ENCODE results near the gene HDHD3. TPM values are rescaled to one million over a fixed set of nuclear protein-coding genes. Genes with fewer than 3 reads are reported as not detected.
A peak's percentile ranks its signal among the peaks of the same experiment; 100 is the strongest.

HDHD3 gene
- total RNA-seq, 1 donor from 2014 or later = 10.7 TPM

DNA sequence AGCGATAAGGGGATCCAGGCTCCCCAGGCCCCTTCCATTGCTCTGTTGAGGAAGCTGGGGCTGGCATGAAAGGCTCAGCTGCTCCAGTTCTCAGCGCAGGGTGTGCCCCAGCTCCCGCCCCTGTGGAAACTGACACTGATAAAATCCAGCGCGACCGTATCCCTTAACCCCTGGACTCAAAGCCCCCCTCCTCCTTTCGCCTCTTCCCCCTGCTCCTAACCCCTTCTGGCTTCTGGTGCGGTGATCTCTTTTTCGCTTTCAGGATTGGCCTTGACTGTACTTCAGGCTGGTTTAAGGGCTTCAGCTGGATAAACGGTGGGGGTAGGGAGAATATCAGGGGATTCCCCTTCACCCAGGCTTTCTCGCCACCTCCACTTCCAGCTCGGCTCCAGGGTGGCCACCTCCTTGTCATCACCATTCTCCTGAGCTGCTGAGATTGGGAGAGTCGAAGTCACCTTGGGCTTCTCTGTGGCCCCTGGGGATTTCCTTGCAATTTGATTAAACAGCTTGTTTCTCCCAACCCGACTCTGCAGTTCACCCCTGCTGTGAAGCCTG, 26.6 kb downstream of the HDHD3 start:
- Mint-ChIP-seq H3K4me3 (ENCODE audit: unreplicated experiment) (peak overlapping the region; percentile 61), H3K27me3 (ENCODE audit: low read depth) (peaks cover 49% of the 10 kb centered on the region), H3K4me1 (ENCODE audit: low read depth) (peaks cover 6% of the 10 kb centered on the region), H3K36me3 (ENCODE audit: low read depth) (peaks cover 2% of the 10 kb centered on the region), H3K9me3 (ENCODE audit: low read depth) (no peaks in the 10 kb centered on the region), H3K27ac (ENCODE audit: unreplicated experiment) (no peak overlapping the region)
- TF ChIP-seq, protein P1, sequence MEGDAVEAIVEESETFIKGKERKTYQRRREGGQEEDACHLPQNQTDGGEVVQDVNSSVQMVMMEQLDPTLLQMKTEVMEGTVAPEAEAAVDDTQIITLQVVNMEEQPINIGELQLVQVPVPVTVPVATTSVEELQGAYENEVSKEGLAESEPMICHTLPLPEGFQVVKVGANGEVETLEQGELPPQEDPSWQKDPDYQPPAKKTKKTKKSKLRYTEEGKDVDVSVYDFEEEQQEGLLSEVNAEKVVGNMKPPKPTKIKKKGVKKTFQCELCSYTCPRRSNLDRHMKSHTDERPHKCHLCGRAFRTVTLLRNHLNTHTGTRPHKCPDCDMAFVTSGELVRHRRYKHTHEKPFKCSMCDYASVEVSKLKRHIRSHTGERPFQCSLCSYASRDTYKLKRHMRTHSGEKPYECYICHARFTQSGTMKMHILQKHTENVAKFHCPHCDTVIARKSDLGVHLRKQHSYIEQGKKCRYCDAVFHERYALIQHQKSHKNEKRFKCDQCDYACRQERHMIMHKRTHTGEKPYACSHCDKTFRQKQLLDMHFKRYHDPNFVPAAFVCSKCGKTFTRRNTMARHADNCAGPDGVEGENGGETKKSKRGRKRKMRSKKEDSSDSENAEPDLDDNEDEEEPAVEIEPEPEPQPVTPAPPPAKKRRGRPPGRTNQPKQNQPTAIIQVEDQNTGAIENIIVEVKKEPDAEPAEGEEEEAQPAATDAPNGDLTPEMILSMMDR (IDR thresholded peaks at IDR 0.05) = no peak
- DNase-seq (ENCODE audit: low spot score) = no peak

DNA sequence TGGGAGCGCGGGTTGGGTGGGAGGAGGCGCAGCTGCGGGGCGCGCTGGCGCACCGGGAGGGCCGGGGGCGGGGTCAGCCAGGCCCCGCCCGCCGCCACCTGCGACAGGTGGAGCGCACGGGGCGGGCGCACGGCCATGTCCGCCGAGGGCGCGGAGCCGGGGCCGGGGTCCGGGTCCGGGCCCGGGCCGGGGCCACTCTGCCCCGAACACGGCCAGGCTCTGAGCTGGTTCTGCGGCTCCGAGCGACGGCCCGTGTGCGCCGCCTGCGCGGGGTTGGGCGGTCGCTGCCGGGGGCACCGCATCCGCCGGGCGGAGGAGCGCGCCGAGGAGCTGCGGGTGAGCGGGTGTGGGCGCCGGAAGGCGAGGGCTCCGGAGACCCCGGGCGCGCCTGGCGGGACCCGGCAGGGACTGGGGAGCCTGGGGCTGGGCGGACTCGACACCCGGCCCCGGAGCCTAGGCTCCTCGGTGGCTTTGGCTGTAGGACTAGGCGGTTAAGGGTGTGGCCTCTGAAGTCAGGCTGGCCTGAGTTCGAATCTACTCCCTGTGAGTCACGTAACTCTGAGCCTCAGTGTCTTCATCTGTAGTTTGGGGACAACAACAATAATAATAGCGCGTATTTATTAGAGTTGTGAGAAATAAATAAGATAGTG, 27.2 kb downstream of the HDHD3 start, which contains the start of gene BSPRY:
TSS of gene BSPRY (plus strand) at position 97 of the 650 bp plus-strand sequence. CDS start at position 136, 39 bp downstream.
- Mint-ChIP-seq H3K27ac (ENCODE audit: unreplicated experiment) (no peak within 1 kb of the TSS), H3K36me3 (ENCODE audit: low read depth) (peaks cover 2% of the 10 kb centered on the region), H3K4me1 (ENCODE audit: low read depth) (peaks cover 10% of the 10 kb centered on the region), H3K9me3 (ENCODE audit: low read depth) (no peaks in the 10 kb centered on the region), H3K4me3 (ENCODE audit: unreplicated experiment) (peak within 1 kb of the TSS; percentile 61), H3K27me3 (ENCODE audit: low read depth) (peaks cover 45% of the 10 kb centered on the region)
- TF ChIP-seq, protein P1 (IDR thresholded peaks at IDR 0.05) = no peak
- DNase-seq (ENCODE audit: low spot score) = no peak

DNA sequence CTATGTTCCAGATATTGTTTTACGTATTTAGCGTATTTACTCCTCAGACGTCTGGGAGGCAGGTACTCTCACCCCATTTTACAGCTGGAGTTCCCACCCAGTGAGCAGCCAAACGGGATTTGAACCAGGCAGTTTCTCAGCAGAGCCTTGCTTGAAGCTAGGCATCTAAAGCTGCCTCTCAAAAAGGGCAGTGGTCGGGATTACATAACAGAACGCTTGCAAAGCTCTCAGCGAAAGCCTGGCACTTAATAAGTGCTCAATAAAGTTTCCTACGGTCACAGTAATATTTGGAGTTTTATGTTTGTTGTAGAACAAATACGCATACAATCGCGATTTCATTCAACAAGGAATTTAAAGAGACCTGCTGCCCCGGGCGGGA, 27.7 kb downstream of the HDHD3 start:
- peak overlapping the region; percentile 53 for H3K4me3 Mint-ChIP-seq (ENCODE audit: unreplicated experiment)
- H3K36me3 Mint-ChIP-seq (ENCODE audit: low read depth) = peaks cover 2% of the 10 kb centered on the region
- no peak for DNase-seq (ENCODE audit: low spot score)
- no peak overlapping the region for H3K27ac Mint-ChIP-seq (ENCODE audit: unreplicated experiment)
- peaks cover 10% of the 10 kb centered on the region for H3K4me1 Mint-ChIP-seq (ENCODE audit: low read depth)
- TF ChIP-seq, protein P1 (IDR thresholded peaks at IDR 0.05) = no peak
- H3K27me3 Mint-ChIP-seq (ENCODE audit: low read depth) = peaks cover 41% of the 10 kb centered on the region
- H3K9me3 Mint-ChIP-seq (ENCODE audit: low read depth) = no peaks in the 10 kb centered on the region

DNA sequence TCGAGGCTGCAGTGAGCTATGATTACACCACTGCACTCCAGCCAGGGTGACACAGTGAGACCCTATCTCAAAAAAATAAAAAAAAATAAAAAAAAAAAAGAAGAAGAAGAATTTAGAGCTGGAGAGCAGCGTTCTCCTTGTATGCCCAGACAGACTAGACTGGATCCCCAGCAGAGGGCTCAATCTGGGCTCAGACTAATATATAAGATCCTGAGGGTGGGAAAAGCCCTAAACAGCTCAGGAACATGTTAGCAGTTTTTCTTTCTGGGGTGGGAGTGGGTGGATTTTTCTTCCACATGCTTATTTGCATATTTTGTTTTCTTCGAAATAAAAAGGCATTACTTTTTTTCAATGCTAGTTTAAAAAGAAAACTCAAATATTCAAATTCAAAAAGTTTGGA, 28.3 kb downstream of the HDHD3 start:
- Mint-ChIP-seq H3K27ac (ENCODE audit: unreplicated experiment) (no peak overlapping the region), H3K4me1 (ENCODE audit: low read depth) (peaks cover 17% of the 10 kb centered on the region), H3K9me3 (ENCODE audit: low read depth) (no peaks in the 10 kb centered on the region), H3K27me3 (ENCODE audit: low read depth) (peaks cover 37% of the 10 kb centered on the region), H3K4me3 (ENCODE audit: unreplicated experiment) (no peak overlapping the region), H3K36me3 (ENCODE audit: low read depth) (peaks cover 2% of the 10 kb centered on the region)
- TF ChIP-seq, protein P1 (IDR thresholded peaks at IDR 0.05) = no peak
- DNase-seq (ENCODE audit: low spot score) = no peak

DNA sequence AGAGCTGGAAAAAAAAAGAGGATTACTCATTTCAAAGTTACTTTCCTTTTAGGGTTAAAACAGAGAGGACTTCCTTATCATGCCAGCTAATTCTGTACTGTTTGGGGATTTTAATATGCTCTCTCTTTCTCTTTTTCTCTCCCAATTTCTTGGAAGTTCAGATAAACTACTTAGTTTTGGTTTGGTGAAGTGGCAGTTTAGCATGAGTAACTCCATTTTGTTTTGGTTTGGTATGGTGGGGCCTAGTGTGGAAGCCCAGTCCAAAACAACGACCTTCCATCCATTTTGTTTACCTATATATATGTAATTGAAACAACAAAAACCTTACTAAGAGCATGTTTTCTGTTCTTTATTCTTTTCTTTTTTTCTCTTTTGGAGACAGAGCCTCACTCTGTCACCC, 31.1 kb downstream of the HDHD3 start:
- peaks cover 20% of the 10 kb centered on the region for H3K4me1 Mint-ChIP-seq (ENCODE audit: low read depth)
- no peak for DNase-seq (ENCODE audit: low spot score)
- no peak overlapping the region for H3K27ac Mint-ChIP-seq (ENCODE audit: unreplicated experiment)
- H3K4me3 Mint-ChIP-seq (ENCODE audit: unreplicated experiment) = no peak overlapping the region
- no peaks in the 10 kb centered on the region for H3K9me3 Mint-ChIP-seq (ENCODE audit: low read depth)
- TF ChIP-seq, protein P1 (IDR thresholded peaks at IDR 0.05) = no peak
- no peaks in the 10 kb centered on the region for H3K36me3 Mint-ChIP-seq (ENCODE audit: low read depth)
- H3K27me3 Mint-ChIP-seq (ENCODE audit: low read depth) = peaks cover 15% of the 10 kb centered on the region
